GM10248 (cell line): ENCODE data around the gene CD226.

ENCODE experiments used
- CTCF ChIA-PET: fragments of 300-600 bp; sonication (Branson Sonifier 250); formaldehyde crosslinking; extraction: SDS; loops from one replicate; lab custom pipeline; 2021; ENCODE audit warnings: antibody characterized with exemption; lab: Yijun Ruan, JAX
- POLR2A ChIA-PET: fragments of 350-650 bp; sonication (Branson Sonifier 250); formaldehyde crosslinking; extraction: SDS; loops from one replicate; lab custom pipeline; 2020; ENCODE audit warnings: antibody characterized with exemption; lab: Yijun Ruan, JAX
- DNase-seq: peaks from one replicate; pipeline ENCODE4 v3.0.0; 2012; ENCODE audit errors: extremely low spot score
- TF ChIP-seq, protein P1 (sequence below): IDR thresholded peaks from 2 replicates; pipeline ENCODE4 v1.5.1; 2012; ENCODE audit warnings: mild to moderate bottlenecking, low read depth; ENCODE audit errors: extremely low read depth, missing control alignments, control extremely low read depth

CD226 gene

DNA sequence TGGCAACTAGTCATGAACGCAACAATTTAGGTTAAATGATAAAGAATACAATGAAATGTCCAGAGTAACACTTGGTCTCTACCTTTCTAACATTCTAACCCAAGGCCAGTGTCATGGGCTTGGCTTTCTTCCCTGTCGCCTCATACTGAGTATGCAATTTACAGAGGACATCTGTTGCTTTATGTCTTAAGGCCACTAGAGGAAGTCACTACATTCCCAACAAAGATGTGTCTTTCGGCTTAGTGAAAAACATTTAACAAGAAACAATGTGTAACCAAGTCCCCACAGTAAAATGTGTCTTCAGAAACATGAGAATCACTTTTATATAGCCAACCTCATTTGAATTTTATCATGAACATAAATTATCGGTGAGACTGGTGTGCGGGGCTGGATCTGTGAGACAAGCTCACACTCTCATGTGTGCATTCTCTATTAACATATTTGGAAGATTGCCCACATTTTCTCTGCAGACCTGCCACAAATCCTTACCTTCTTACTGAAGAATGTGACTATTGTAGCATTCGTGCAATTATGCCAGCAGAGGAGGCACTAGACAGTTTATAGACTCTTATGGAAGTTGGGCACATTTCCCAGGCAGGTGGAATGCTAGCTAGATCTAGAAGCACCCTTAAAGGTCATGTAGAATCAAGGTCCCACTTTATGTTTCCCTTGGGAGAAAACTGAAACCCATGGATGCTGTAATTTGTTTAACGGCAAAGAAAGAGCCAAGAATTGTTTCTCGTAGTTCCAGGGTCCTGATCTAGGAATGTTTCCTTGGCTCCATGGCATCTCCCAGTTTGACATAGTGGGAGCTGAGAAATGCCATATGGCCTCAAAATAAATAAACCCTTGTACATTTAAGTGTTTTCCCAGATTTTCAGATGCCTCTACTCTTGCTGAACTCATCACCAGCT, 101.8 kb downstream of the CD226 start:
- POLR2A ChIA-PET, result no interaction called here
- TF ChIP-seq, protein P1, sequence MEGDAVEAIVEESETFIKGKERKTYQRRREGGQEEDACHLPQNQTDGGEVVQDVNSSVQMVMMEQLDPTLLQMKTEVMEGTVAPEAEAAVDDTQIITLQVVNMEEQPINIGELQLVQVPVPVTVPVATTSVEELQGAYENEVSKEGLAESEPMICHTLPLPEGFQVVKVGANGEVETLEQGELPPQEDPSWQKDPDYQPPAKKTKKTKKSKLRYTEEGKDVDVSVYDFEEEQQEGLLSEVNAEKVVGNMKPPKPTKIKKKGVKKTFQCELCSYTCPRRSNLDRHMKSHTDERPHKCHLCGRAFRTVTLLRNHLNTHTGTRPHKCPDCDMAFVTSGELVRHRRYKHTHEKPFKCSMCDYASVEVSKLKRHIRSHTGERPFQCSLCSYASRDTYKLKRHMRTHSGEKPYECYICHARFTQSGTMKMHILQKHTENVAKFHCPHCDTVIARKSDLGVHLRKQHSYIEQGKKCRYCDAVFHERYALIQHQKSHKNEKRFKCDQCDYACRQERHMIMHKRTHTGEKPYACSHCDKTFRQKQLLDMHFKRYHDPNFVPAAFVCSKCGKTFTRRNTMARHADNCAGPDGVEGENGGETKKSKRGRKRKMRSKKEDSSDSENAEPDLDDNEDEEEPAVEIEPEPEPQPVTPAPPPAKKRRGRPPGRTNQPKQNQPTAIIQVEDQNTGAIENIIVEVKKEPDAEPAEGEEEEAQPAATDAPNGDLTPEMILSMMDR, result no peak
- CTCF ChIA-PET, result interaction anchor here (0.7 to 1.1 kb wide), 2 partner anchors 101 to 183 kb away, joined by 3 read pairs; no protein-coding TSS in a partner anchor
- DNase-seq, result no peak

DNA sequence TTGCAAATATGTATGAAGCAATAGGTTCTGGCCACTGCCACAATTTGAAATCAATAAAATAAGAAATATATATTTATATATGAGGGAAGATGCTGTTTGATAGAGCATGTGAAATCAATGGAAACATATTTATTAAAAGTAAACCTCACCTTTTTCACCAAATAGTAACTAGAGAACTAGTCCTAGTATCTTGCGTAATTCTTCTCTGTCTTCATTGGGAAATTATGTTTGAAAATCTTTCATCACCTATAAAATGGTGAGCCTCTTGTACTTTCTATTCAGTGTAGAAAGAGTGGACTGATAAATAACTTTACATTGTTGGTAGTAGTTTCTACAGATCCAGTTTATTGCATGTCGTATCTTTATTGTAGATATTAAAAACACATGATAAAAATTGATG, 103.0 kb downstream of the CD226 start:
- TF ChIP-seq, protein P1, result no peak
- DNase-seq, result no peak
- CTCF ChIA-PET, result no interaction called here
- POLR2A ChIA-PET, result no interaction called here

DNA sequence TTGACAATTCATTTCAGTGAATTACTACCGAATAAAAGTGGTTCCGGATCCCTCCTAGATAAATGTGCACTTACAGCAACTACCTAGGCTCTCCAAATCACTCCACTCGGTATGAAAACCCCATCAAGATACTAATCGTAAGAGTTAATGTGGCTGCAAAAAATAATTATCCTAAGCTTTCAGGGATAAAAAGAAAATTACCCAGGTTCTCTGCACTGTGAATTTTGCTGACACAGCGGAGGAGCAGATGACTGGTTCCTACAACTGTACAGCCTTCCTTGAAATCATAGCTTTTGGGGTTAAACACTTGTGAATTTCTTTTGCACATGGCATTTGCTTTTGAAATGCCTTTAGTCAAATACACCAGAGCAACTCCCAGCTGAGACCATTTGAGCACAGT, 104.7 kb downstream of the CD226 start:
- no peak for DNase-seq
- ChIA-PET POLR2A (no interaction called here), CTCF (interaction anchor here (0.8 to 1.6 kb wide), 3 partner anchors 8 to 118 kb away, joined by 3 to 5 read pairs (median 3); no protein-coding TSS in a partner anchor)
- TF ChIP-seq, protein P1, result no peak

DNA sequence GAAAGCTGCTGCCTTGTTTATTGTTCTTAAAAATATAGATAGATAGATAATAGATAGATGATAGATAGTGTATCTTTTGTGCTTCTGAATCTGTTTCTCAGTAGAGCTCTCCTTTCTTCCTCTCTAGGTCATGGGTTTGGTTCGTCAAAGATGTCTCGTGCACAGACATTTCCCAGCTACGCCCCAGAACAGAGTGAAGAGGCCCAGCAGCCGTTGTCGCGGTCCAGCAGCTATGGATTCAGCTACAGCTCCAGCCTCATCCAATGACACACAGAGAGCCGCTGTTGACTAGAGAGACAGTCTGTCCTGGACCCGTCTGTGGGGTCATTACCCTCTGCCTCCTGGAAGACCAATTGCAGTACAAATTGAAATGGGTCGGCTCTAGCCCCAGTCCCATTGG, 106.6 kb downstream of the CD226 start:
- ChIA-PET CTCF (interaction anchor here (1.0 to 4.5 kb wide), 4 partner anchors 8 to 353 kb away, joined by 3 to 36 read pairs (median 16); no protein-coding TSS in a partner anchor), POLR2A (interaction anchor here (0.8 kb wide), 1 partner anchor 8 kb away, joined by 6 read pairs; no protein-coding TSS in a partner anchor)
- DNase-seq, result no peak
- TF ChIP-seq, protein P1, result no peak

DNA sequence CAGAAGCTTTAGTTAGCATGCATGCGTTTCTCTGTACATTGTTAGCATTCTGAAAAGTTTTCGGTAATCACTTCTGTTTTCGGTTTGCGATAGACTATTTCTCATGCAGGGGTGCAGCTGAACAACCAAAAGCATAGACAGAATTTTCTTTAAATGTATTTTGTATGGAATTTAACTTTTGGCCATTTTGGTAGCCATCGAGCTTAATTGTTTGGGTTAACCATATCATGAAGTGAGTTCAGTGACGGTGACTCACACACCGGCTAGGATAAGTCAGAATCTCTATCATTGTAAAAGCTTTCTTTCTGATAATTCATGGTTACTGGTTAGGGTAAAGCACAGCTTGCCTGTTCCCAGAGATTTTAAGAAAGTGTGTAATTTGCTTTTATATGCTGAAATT, 107.2 kb downstream of the CD226 start:
- TF ChIP-seq, protein P1, result no peak
- ChIA-PET CTCF (interaction anchor here (3.4 to 4.5 kb wide), 3 partner anchors 9 to 12 kb away, joined by 11 to 36 read pairs (median 20); no protein-coding TSS in a partner anchor), POLR2A (interaction anchor here (0.8 kb wide), 1 partner anchor 9 kb away, joined by 6 read pairs; no protein-coding TSS in a partner anchor)
- no peak for DNase-seq

DNA sequence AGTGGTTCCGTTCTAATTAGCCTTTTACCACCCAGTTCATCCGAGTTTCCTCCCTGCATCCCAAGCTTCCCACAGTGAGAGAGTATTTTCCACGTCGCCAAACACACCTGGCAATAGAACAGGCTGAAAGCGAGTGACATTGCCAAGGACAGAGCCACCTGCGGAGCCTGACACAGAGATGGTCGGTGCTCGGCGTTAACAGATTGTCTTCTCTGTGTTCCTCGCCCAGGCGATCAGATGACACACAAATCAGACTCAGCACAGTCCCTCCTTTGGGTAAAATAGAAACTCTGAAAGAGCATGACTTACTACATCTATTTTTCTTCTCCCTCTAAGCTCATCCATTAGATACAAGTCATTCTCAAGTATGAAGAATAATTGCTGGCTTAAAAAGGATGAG, 107.7 kb downstream of the CD226 start:
- CTCF ChIA-PET, result interaction anchor here (3.4 to 4.5 kb wide), 3 partner anchors 9 to 12 kb away, joined by 11 to 36 read pairs (median 20); no protein-coding TSS in a partner anchor

More for the DNA sequence above, 107.7 kb downstream of the CD226 start:
- POLR2A ChIA-PET, result no interaction called here
- TF ChIP-seq, protein P1, result no peak
- no peak for DNase-seq
